Cardiac fibroblast (primary cell): ENCODE data around the gene MACROD2.
"Not testable (repeated sequence)": the region's sequence is repeated elsewhere in the genome, so short reads cannot be mapped to it uniquely, and the experiment has no call there.

Experiments used
- DNase-seq, 2 donors: peaks; one replicate each; pipeline versions ENCODE4 v3.0.0 to v3.0.0-alpha.2; 2010; ENCODE audit warnings: low read depth in 2 of 2
- H3K4me3 ChIP-seq, 2 donors: replicated peaks in 1 of 2; 1 replicate in 1 of 2; 2 replicates in 1 of 2; pipeline ENCODE4 v1.5.1; 2011; ENCODE audit warnings: low read depth in 2 of 2, low read length in 2 of 2, mild to moderate bottlenecking in 2 of 2, moderate library complexity in 1 of 2
- TF ChIP-seq, protein P1 (sequence below): IDR thresholded peaks from one replicate; pipeline ENCODE4 v1.5.1; 2011; ENCODE audit warnings: low read depth, mild to moderate bottlenecking, low read length, inconsistent platforms

The MACROD2 gene

DNA sequence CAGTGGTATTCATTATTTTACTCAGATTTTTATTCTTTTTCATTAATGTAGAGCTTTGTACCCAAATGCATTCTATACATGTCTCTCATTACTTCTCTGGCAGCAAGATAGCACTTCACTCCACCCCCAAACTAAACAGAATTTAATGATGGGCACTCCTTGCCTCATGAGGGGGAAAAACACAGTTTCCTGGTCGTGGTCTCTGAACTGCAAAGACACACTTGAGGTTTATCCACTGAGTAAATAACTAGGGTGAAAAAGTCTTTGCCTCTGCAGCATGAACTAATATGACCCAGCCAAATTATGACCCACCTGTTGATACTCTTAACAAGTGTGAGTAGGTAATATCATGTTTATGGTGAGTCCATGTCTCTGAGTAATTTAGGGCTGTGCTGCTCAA lies 1127.3 kb downstream of the MACROD2 start:
- TF ChIP-seq, protein P1, sequence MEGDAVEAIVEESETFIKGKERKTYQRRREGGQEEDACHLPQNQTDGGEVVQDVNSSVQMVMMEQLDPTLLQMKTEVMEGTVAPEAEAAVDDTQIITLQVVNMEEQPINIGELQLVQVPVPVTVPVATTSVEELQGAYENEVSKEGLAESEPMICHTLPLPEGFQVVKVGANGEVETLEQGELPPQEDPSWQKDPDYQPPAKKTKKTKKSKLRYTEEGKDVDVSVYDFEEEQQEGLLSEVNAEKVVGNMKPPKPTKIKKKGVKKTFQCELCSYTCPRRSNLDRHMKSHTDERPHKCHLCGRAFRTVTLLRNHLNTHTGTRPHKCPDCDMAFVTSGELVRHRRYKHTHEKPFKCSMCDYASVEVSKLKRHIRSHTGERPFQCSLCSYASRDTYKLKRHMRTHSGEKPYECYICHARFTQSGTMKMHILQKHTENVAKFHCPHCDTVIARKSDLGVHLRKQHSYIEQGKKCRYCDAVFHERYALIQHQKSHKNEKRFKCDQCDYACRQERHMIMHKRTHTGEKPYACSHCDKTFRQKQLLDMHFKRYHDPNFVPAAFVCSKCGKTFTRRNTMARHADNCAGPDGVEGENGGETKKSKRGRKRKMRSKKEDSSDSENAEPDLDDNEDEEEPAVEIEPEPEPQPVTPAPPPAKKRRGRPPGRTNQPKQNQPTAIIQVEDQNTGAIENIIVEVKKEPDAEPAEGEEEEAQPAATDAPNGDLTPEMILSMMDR, result no peak
- no peak for DNase-seq
- H3K4me3 ChIP-seq, result no peak overlapping the region

DNA sequence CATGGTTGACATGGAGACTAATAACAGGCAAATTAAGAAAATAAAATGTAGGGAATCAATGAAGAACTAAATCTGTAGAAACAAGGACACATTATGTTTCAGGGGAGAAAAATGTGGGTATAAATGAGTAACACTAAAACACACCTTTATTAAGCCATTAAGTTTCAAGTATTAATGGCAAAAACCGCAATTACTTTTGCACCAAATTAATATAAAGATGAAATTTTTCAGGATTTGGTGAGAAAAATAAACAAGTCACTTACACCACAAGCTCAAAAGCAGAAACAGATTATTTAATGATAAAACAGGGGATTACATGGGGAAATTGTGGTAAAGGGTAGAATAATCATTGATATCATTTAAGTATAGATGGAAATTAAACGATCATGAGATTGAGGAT lies 1135.9 kb downstream of the MACROD2 start:
- no peak overlapping the region for H3K4me3 ChIP-seq
- no peak for DNase-seq
- TF ChIP-seq, protein P1, result no peak

DNA sequence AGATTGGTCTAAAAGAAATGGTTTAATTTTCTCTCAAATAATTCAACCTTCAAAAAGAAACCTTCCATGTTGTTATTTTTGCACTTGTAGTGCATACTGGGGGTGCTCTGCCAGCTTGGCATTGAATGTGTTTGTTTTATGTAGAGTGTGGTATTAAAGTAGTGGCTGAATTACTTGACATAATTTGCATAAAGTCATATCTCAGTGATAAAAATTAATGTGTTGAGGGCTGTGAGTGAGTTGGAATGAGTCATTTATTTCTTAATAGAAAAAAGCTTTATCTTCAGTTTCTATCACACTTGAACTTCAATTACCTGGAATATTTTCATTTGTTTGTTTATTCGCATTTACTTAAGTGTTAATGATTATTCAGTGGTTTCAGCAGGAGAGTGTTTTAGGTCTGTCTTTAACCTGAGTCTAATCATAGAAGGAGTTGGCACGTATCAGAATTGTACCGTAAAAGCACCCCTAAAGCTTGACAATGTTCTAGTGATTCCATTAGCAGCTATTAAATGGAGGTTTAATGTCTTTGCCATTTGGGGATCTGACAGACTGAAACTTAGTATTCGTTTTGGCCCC lies 1143.3 kb downstream of the MACROD2 start:
- no peak for DNase-seq
- TF ChIP-seq, protein P1, result no peak
- H3K4me3 ChIP-seq, result no peak overlapping the region

DNA sequence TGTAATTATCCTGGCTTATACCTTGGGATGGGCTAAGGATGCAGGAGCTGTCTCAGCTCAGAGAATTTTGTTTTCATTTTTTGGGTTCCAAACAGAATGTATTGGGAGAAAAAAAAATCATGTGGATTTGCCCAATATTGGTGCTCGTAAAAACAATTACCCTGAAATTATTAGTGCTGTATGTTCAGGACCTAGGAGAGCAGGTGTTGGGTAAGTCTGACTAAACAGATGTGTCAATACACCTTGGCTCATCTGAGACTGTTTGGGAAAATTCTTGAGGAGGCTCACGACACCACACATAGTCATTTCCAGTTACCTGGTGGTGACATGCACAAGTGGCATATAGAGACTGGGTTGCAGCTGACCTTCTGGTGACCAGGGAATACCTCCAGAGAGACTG lies 1144.2 kb downstream of the MACROD2 start:
- DNase-seq, result no peak
- no peak overlapping the region for H3K4me3 ChIP-seq
- TF ChIP-seq, protein P1, result no peak

DNA sequence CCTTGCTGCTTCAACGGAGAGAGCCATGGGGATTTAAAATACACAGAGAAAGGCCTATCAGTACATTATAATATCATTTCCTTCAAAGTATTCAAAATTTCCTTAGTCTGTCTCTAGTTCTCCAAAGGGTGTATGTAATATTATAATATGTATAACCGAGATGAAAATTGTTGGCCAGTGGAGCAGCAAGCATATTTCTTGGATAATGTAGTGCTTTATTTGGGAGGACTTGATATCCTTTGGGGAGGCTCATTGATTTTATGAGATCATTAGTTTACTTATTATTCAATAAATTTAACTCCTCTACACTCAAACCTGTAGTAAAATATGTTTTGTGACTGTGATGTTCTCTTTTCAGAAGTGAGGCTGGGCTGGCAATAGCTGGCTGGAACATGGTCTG lies 1145.0 kb downstream of the MACROD2 start:
- no peak for DNase-seq
- TF ChIP-seq, protein P1, result no peak
- no peak overlapping the region for H3K4me3 ChIP-seq

DNA sequence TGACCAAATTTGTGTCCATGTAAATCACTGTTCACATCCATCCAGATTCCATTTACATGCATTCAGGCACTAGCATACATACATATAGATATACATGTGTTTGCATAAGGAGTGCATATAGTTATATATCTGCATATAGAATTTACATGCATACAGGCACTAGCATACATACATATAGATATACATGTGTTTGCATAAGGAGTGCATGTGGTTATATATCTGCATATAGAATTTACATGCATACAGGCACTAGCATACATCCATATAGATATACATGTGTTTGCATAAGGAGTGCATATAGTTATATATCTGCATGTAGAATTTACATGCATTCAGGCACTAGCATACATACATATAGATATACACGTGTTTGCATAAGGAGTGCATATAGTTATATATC lies 1145.6 kb downstream of the MACROD2 start:
- not testable (repeated sequence) for DNase-seq, H3K4me3 ChIP-seq

DNA sequence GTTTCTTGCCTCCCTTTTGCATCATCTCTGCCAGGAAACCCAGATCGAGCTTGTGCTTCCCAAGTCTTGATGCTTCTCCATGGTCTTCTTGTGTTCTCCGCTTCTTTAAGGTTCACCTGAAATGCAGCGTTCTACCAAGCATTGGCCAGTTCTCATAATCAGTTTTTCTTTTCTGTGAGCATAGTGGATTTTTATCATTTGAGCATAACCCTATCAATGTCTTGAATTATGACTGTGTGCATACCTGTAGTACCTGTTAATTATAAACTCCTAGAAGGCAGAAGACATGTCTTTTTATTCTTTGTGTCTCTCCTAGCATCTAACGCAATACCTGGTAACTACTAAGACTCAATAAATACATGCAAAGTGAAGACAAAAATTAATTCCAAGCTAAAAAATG lies 1146.5 kb downstream of the MACROD2 start:
- TF ChIP-seq, protein P1, result no peak
- H3K4me3 ChIP-seq, result no peak overlapping the region
- DNase-seq, result no peak
